ENCODE measurements around the gene PLPP6.

DNA sequence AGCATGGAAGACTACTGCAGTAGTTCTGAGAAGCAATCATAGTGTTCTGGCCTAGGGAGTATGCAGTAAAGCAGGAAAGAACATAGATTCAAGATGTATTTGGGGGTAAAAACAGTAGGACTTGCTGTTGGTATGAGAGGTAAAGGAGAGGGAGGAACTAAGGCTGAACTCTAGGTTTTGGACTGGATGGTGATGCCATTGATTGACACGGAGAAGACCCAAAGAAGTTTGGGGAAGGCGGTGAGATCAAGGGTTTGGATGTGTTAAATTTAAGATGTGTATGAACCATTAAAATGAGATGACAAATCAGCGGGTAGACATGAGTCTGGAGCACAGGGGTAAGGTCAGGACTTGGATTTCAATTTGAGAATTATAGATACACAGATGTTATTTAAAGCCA, 15.3 kb downstream of the PLPP6 start:
- TF ChIP-seq POLR2AphosphoS5 (IDR thresholded peaks at IDR 0.05; ENCODE audit: low read depth, low read length) (no peak), TAF1 (IDR thresholded peaks at IDR 0.05; ENCODE audit: low read depth, low read length) (no peak)
